Activated CD8-positive, alpha-beta memory T cell treated with anti-CD3 and anti-CD28 coated beads, Interleukin-2, amount 50 U/mL, for 24 hours (primary cell): ENCODE data around the gene PPFIA1.

Source experiments
- DNase-seq: peaks from one replicate; pipeline ENCODE4 v3.0.0-alpha.2; 2020; ENCODE audit errors: extremely low read depth

PPFIA1 gene

DNA sequence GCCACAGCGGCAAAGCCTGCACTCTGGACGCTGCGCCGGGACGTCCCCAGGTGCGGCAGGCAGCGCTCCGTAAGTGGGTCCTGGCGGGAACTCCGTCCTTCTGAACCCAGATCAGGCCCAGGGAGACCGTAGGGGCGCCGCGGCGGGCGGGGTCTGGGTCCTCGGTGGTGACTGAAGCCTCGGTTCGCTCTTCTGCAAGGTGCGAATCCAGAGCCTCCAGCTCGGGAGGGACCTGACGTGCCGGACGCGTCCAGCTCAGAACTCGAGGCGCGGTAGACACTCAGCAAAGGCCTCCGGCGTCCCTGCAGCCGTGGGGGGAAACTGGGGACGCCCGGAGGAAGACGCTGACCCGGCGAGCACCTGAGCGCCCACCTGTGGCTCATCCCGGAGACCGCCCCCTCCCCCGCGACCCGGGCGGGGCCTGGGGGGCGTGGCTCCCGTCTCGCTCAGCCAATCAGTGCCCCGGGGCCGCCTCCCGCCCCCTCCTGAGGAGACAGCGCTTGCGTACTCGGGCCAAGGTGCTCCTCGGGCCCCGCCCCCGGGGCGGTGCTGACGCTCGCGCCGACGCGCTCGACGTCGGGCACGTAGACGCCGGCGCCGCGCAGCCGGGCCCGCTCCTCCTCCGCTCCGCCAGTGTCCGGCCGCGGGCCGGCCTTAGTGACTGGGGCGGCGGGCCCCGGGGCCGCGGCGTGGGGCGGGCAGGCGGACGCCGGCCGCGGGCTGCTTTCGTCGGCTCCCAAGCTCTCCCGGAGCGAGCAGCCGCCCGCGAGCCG is at the start of gene PPFIA1:
Gene PPFIA1 (plus strand): TSS at position 587 of the 773 bp plus-strand sequence. CDS start 1,483 bp downstream, outside the sequence.
- DNase-seq, result peak; percentile 79

DNA sequence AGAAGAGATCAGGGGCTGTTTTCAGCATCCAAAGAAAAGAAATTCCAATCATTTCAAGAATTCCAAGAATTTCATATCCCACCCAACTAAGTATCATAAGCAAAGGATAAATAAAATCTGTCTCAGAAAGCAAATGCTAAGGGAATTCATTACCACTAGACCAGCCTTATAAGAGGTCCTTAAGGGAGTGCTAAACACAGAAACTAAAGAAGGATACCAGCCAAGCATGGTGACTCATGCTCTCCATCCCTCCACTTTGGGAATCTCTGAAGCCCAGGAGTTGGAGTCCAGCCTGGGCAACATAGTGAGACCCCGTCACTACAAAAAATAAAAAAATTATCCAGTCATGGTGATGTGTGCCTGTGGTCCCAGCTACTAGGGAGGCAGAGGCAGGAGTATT is 49.6 kb upstream of the PPFIA1 start:
- DNase-seq, result no peak

DNA sequence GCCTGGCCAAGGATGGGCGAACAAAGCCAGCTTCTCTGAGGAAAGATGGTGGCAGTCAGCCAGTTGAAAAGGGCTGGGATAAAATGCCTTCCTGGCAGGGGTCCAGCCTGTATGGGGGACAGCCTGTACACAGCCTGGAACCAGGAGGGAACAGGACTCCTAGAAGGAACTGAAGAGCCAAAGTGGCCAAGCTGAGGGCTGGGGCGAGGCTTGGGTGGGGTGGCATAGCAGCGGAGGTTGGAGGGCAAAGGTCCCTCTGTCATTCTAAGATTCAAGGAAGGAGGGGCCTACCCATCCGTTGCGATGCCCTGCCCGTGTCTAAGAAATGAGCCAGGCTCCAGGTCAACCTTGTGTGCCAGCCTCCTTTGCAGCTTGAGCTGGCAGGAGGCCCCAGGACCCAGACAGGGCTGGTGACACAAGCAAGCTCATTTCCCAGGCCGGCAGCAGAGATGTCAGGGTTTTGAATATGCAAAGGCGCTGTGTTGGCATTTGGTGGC is 44.8 kb upstream of the PPFIA1 start:
- DNase-seq, result no peak

DNA sequence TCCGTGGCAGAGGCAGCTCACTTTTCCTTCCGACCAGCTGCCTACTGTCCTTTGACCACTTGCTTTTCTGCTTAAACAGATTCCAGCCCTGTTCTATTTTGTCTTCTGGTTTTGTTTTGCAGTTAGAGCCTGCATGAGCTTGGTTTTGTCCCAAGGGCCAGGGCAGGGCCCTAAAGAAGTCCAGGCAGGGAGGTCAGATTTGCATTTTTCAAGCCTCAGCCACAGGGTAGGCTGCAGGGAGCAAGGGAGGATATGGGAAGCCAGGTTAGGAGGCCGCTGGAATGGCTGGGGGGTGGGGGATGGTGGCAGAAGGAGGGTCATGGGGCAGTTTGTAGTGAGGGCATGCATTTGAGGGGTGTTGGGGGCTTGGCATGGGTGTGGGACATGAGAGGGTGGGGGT is 44.3 kb upstream of the PPFIA1 start:
- DNase-seq, result no peak

DNA sequence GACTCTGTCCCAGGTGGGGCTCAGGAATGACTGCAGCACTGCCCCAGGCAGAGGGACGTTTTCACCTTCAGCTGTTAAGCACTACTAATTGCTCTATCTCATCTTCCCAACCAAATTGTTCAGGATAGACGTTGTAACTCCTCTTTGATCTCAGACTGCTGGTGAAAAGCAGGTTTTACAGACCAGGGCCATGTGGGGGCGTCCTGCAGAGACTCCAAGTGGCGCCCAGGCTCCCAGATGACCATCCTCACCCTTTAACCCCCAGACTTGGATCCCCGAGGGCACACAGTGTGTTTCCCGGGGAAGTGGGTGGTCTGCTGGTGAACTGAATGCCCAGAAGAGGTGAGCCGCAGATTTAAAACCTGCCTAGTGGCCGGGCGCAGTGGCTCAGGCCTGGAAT is 43.5 kb upstream of the PPFIA1 start:
- DNase-seq, result no peak

DNA sequence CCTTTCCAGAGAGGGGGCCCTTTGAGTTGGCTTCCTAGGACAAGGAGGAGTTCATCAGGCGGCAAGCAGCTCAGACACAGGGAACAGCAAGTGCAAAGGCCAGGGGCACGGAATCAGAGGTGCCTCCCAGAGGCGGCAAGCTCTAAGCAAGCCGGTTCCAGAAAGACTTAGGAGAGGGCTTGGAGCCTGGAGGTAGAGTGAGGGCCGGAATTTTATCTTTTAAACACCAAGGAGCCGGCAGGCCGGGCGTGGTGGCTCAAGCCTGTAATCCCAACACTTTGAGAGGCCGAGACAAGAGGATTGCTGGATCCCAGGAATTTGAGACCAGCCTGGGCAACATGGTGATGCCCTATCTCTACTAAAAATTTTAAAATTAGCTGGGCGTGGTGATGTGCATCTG is 40.8 kb upstream of the PPFIA1 start:
- no peak for DNase-seq

DNA sequence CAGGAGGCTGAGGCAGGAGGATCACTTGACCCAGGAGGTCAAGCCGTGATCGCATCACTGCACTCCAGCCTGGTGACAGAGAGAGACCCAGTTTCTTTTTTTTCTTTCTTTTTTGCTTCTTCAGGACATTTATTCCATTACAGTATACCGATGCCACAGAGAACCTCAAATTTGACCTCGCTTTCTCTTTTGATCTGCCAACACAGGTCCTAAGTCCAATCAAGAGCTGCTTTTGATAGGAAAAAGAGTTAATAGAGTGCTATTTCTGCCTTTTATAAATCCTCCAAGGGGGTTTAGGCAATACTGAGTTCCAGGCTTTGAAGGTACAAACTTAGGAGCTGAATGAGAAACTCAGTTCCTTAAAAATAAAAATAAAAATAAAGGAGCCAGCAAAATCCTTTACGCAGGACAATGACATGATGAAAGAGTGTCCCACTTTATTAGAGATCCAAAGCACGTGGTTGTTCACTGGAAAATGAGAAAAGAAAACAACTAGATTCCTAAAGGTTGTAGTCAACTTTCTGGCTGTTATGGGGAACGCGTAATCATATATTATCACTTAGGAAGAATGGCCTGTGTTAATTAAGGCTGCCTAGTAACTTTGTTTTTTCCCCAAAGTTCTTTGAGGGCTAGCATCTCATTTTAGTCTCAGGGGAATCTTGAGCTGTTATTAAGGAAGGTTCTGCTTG is 40.2 kb upstream of the PPFIA1 start:
- no peak for DNase-seq

DNA sequence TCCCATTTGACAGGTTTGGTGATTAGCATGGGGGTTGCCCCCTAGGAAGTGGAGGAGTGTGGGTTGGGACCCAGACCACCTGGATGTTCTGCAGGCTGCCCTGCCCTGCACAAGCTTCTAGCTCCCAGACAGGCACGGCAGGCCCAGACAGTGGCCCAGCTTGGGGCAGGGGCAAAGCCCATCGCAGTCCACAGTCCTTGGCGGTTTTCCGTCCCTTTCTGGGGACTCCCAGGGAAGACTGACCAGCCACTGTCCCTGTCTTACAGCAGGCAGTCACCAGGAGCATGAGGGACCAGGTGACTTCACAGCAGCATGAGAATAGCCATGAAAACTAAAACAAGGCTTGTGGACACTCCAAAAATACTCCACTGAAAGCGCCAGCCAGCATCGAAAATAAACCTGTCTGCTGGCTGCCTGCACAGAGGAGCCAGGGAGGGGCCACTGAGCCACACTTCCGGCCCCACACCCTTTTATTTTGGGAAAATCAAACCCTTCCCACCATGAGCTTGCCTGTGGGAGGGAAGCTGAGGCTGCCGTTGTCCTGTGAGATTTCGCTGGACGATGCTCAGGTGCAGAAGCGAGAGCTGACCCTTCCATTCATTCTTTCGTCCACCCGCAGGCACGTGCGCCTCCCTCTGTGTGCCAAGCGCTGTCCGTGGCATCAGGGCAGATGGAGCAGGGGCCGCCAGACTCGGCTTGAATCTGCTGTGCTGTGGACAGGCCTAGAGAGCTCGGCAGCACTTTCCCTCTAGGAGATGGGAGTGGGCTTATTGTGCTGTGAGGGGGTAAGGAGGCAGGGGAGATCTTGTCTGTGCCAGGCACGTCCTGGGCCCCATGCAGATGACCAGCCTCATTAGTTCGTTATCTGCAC is 39.4 kb upstream of the PPFIA1 start:
- no peak for DNase-seq

DNA sequence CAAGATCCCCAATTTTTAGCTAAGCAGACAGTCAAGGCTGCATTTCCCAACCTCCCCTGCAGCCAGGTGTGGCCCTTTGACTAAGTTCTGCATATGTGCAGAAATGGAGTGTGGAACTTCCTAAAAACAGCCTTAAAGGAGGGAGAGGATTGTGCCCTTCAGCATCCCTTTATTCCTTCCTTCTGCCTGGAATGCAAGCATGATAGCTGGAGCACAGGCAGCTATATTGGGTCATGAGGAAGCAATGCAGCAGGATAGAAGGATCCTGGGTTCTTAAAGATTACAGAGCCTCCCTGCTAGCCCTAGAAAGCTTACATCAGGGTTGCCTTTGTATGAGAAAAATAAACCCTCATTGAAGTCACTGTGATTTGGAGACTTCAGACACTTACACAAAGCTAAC is 37.5 kb upstream of the PPFIA1 start:
- no peak for DNase-seq

DNA sequence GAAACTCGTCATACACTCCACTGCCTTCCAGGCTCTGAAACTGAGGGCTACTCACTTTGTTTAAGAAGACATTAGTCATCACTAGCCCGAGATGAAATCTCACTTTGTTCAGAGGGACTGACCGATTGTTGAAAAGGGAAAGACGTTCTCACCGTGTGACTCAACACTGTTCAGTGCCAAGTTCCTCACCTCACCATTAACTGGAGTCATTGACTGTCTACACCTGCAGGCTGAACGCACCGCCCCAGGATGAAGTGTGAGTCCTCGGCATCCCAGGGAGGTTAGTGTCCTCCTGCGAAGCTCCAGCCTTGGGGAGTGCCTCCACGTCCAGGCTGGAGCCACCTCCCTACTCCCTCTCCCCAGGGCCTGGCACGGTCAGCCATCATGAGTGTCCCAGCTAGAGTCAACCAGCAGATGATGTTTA is 37.0 kb upstream of the PPFIA1 start:
- no peak for DNase-seq

DNA sequence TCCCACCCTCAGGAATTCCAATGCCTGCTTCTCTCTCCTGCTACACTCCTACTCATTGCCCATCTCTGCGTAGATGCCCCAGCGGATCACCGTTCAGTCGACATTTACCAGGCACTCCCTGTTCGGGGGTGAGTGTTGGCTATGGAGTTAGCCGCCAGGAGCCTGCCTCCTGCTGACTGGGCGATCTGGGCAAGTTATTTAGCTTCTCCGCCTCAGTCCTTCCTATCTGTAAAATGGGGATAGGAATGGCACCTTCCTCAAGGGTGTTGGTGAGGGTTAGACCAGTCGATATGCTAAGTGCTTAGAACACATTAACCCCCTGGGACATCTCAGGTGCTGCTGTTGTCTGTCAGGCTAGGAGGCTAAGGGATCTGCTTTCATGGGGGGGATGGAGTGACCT is 36.5 kb upstream of the PPFIA1 start:
- no peak for DNase-seq

DNA sequence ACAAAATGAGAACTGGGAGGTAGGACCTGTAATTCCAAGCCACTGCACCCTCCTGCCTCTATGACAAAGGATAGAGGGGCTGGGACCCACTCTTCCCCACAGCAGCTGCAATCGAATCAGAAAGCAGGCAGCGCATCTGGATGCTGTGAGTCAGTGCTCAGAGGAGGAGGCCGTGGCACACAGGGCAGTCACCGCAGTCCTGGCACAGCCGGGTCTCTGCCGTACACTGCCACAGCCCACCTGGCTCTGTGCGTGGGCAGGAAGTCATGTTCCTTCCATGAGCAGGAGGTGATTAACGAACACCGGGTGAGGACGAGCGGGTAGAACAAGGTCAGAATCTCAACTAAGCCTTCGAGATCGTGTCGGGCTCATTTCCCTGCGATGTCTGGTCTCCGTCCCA is 30.2 kb upstream of the PPFIA1 start:
- no peak for DNase-seq

DNA sequence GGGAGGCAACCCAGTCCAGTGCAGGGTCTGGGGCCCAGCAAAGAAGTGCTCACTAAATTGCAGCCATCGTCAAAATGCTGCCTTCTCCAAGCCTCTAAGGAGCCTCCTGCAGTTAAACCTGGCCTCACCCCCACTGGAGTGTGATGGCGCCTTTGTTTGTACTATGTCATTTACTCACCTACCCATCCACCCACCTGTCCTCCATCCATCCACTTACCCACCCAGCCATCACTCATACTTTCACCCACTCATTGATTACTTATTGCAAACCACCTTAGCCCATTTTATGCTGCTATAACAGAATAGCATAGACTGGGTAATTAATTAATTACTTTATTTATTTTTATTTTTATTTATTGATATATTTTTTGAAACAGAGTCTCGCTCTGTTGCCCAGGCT is 28.8 kb upstream of the PPFIA1 start:
- no peak for DNase-seq

DNA sequence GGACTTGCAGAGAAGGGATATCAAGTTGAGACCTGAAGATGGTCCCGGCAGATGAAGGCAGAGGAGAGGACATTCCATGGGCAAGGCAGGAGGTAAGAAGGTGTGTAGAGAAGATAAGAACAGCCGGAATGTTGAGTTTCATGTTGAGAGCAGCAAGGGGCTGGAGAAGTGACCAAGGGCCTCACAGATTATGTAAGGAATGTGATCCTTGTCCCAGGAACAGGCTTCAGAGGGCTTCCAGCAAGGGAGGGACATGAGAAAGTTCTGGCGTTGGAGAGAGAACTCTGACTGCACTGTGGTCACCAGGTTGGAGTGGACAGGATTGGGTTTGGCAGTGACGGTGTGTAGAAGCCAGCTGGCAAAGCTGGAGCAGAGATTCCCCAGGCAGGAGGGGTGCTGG is 27.6 kb upstream of the PPFIA1 start:
- DNase-seq, result no peak

DNA sequence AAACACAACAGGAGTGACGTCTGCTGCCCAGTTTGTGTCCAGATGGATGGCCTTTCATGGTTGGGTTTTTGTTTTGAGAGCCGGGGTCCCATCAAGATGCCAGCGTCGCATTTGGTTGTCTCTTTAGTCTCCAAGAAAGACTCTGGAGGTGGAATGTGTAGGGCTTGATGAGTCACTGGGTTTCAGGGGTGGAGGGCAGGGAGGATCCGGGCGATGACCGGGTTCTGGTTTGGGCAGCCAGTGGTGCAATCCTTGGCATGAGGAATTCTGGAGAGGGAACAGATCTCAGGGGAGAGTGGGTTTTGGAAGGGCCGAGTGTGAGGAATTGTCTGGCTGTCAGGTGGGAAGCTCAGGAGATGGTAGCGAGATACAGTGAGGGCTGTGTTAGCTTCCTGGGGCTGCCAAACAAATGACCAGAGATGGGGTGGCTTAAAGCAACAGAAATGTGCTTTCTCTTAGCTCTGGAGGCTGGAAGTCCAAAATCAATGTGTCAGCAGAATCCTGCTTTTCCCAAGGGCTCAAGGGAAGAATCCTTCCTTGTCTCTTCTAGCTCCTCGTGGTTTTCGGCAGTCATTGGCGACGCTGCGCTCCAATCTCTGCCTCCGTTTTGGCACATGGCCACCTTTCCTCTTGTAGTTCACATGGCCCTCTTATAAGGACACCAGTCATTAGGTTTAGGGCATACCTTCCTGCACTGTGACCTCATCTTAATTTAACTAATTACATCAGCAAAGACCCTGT is 26.4 kb upstream of the PPFIA1 start:
- no peak for DNase-seq

DNA sequence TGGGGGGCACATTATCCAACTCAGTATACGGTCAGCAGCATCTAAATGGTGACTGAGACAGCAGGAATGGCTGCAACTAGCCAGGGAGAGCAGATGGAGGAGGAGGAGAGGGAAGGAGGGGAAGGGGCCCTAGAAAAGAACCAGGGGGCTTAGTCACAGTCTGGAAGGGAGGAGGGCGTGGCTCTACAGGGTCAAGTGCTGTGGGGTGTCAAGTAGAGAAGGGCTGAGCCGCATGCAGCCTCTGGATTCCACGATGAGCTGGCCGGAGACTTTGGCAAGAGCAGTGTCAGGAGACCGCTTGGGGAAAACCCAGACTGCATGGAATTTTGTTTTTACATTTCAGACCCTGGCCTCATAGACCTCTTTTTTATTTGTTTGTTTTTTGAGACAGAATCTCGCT is 25.8 kb upstream of the PPFIA1 start:
- DNase-seq, result no peak

DNA sequence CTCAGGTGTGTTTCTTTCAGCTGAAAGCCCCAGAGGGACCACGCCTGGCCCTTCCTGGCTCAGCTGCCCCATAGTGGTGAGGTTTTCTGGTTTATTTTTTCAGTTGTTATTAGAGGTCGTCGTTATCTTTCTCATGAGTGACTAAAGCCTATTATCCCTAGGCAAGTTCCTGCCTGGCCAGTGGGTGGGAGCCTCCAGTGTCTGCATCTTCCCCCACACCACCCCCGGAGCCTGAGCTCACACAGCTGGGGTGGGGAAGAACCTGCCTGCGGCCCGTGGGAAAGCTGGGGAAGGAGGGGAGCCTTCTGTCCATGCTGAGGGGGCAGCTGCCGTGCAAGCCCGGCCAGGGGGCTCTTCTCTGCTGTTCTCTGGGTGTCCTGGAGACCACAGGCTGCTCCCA is 24.3 kb upstream of the PPFIA1 start:
- DNase-seq, result no peak

DNA sequence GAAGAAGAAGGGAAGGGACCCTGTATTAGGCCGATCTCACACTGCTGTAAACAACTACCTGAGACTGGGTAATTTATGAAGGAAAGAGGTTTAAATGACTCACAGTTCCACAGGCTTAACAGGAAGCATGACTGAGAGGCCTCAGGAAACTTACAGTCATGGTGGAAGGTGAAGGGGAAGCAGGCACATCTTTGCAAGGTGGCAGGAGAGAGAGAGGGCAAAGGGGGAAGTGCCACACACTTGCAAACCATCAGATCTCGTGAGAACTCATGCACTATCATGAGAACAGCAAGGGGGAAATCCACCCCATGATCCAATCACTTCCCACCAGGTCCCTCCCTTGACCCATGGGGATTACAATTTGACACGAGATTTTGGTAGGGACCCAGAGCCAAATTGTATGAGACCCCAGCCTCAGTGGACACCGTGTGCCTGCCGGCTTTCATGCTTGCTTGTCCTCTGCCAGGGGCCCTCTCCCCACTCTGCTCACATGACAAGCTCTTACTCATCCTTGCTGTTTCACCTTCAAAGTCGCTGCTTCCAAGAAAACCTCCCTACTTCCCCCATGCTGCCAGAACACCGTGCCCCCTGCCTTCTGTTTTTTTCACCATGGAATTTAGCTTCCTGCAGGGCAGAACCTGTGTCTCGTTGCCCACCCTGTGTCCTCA is 23.3 kb upstream of the PPFIA1 start:
- no peak for DNase-seq

DNA sequence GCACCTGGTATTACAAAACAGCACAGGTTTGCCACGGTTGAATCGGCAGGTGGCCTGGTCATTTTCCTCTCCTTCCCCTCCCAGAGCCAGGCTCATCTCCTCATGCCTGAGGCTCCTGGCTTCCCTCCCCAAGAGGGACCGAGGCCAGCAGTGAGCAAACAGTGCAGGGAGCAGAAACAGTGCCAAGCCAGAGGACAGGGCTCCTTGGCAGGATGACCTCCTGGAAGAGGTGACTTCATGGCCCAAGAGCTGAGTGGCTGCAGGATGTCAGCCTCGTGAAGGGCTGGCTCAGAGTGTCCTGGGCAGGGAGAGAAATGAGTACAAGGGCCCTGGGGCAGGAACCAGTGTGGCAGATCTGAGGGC is 22.8 kb upstream of the PPFIA1 start:
- DNase-seq, result no peak

DNA sequence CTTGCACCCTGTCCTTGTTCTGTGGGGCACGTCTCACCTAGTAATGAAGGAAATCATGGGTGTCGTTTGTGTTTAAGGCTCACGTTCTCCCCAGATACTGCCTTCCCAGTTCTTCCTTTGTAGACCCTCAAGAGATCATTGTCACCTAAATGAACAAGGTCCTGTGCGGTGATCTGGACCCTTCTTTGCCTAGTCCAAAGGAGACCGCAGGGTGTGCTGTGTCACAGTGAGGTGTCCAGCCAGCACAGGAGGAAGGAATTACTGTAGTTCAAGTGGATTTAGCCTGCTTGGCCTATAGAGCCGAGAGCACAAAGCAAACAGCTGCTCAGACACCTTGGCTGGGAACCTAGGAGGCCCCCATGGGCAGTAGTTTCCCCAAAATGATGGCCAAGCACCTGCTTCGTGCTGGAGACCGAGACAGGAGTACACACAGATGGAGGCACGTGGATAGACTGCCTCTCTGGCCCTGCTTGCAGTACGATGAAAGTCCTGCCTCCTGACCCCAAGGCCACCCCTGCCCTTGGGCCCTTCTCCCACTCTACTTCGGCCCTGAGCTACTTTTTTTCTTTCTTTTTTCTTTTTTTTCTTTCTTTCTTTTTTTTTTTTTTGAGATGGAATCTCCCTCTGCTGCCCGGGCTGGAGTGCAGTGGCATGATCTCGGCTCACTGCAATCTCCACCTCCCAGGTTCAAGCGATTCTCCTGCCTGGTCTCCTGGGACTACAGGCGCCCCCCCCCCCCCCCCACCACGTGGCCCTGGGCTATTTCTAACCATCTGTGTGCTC is 19.4 kb upstream of the PPFIA1 start:
- DNase-seq, result no peak
